Stimulated activated CD4-positive, alpha-beta T cell treated with anti-CD3 and anti-CD28 coated beads, Interleukin-1b, Interleukin-23, amount 100 ng/mL, for 24 hours (primary cell): ENCODE data around the gene FTCDNL1.

Experiments
- DNase-seq, 4 experiments: peaks; one replicate each; pipeline ENCODE4 v3.0.0-alpha.2; 2020; ENCODE audit warnings: low read depth in 4 of 4, low spot score in 1 of 4

Gene FTCDNL1

GRCh38 chr2:199842631-199843395, 8.2 kb downstream of the FTCDNL1 start:
- no peak for DNase-seq

DNA sequence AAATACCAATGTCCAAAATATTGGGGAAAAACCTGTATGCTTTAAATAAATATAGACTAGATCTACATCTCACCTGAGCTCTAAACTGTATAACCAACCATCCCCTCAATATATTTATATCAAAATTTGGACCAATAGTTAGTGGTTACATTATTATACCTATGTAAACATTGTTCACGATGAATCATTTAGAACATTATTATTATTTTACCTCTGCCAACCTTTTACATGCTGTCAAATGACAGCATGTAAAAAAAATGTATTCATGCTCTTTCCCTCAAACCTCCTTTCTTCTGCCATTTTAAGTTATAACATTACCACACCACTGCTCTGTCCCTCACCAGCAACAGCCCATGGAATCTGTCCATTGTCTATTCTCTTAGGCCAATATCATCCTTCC, 9.6 kb downstream of the FTCDNL1 start:
- DNase-seq = no peak

DNA sequence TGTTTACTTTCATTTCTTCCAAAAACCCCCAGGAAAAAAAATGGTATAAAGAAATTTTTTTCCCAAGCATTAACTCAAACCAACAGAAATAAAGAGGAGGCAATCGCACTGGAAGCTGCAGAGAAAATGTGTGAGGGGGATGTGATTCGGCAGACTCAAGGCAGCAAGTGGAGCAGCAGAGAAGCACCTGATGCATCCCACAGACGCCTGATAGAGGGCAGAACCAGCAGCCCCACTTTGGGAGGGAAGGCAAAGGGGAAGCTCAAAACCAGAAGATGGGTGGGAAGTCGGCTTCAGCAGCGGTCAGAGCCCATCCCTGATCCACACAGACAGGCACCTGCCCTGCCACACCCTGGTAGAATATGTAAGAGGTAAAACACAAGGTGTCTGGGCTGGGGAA, 12.6 kb downstream of the FTCDNL1 start:
- DNase-seq = no peak

- DNase-seq = no peak
These were observed 14.0 kb downstream of the FTCDNL1 start for GRCh38 chr2:199836943-199837342.

GRCh38 chr2:199833525-199833924, 17.5 kb downstream of the FTCDNL1 start:
- no peak for DNase-seq

DNA sequence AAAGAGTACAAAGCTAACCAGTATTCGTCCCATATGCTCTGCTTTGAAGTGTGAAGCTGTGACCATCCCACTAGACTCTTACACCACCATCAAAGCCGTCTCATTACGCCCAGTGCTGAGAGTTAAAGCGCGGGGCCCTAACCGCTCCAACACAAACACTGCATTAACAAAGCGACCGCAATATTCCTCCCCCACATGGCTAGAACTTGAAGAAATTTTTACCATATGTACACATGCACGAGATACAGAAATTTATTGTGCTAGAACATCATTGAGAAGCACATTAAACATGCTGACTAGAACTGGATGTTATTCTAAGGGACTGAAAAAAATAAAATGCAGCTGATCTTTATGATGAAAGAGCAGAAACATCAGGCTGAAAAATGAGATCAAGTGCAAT, 20.5 kb downstream of the FTCDNL1 start:
- DNase-seq = no peak

DNA sequence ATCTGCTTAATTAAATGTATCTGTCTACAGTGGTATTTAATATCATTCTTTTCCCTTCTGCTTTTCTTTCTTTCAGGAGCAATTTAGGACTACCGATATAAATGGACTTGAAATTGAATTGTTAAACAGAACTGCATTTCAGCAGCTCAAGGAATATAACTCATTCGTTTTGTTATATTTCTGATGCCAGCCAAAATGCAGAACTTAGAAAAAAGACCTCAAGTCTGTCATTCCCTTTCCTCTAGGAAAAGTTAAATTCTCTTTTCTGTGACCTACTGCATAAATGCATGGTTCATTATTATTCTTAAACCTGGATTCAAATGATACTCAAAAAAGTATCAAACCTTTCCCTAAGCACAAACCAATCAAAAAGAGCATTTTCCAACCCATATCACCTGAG, 21.4 kb downstream of the FTCDNL1 start:
- DNase-seq = no peak

GRCh38 chr2:199819746-199820145, 31.2 kb downstream of the FTCDNL1 start:
- no peak for DNase-seq

- no peak for DNase-seq
These were observed 32.2 kb downstream of the FTCDNL1 start for GRCh38 chr2:199818754-199819153.

DNA sequence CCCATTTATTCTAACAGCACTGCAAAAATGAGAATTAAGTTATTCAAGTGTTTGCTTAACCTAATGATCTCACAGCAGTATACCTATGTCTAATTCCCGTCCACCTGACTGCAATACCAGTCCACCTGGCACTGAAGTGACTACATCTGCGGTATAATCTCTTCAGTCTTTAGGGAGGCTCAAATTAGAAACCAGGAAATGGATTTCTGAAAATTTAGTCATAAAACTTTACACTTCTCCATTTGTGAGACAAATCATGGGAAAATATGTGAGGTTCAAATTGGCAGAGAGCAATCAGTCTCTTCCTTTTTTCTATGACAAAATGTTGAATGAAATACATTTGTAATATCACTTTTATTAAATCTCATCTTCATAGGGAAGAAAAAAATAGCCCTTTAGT, 33.0 kb downstream of the FTCDNL1 start:
- no peak for DNase-seq

- DNase-seq = no peak
These were observed 36.2 kb downstream of the FTCDNL1 start for GRCh38 chr2:199814817-199815211.

DNA sequence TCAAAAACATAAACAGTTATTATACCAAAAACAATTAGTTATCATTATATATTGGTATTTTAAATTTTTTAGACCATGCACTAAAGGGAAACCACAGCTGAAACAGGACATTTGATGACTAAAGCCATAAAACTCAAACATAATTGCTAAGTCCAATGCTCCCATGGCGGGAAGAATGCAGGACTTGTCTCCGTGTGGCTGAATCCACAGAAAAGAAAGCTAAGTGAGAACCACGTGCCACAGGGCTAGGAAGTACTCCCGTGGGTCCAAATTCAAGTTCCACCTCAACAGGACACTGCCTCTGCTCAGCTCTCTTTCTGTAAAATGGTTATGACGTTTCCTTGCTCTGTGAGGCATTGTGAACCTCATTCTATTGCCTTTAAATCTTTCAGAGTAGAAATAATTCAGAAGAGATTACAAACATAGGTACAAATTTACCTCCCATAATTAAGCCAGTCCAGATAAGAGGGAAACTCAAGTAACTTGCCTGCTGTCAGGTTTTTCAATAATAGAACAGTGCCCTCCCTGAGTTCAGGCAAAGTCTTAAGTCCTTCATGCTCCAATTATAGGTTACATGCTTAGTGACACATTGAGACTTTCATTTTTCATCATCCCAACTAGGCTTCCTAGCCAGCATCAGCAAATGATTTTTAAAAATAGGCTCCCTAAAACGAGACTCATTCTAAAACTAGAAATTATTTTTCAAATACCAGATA, 36.7 kb downstream of the FTCDNL1 start:
- DNase-seq = no peak

DNA sequence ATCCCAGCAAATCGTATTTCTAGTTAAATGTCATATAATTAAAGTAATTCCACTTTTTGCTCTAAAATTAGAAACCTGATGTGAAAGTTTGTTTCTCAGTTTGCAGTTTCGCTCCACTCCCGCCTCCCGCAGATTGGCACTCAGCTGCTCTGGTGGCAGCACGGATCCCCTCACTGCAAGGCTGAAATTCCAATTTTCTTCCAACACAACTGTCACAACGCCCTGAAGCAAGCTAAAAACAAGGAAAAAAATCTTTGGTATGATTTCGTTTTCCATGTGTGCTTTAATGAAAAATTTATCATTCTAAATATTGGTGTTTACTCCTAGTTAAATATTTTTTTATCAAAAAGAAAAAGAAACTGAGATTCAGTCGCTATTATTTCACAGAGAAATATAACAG, 38.5 kb downstream of the FTCDNL1 start:
- no peak for DNase-seq

GRCh38 chr2:199811346-199811745, 39.6 kb downstream of the FTCDNL1 start:
- DNase-seq = no peak

DNA sequence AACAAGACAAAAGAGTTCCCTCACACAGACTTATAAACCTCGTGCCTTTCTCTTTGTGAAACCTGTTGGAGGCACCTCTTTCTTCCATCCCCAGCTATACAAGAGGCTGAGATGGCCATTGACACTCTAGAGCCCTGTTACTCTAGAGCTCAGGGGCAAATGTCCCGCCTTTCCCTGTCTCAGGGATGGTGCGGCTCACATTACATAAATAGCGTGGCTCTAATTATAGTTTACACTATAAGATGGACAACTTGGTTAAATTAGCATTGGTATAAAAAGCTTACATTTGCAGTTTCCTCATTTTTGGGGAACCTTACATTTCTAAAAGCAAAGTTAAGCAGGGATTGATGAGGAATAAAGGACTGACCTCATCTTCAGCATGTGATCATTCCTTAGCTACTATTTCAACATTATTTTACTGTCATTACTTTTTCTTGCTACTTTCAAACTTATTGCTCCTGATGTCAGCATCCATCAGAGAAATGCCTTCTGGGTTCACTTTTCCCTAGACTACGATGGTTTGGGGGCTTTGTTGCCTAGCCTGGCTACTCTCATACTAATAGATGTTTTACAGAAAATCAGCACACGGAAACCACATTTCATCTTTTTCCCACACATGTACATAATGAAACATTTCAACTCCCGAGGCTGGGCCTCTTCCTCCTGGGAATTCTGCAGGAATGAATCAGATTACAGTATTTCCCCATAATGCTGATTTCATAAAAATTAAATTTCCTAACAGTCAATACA, 40.4 kb downstream of the FTCDNL1 start:
- no peak for DNase-seq

- DNase-seq = no peak
These were observed 43.0 kb downstream of the FTCDNL1 start for GRCh38 chr2:199807966-199808365.

DNA sequence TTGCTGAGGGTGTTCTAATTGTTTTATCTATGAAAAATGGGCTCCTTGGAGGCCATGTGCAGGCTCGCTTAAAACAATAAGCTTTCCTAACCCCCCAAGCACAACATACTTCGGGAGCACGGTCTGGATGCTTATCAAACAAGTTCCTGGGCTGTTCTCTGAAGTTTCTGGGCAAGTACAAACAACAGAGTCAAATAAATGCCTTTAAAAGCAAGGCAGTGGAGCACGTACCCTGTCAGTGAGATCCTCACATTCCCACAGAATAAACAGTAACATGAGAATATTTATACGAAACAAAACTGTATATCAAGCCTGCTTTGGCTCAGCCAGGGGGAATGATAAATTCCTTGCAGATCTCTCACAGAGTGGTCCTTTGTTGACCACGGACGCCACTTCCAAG, 44.8 kb downstream of the FTCDNL1 start:
- DNase-seq = no peak

- DNase-seq = no peak
These were observed 46.2 kb downstream of the FTCDNL1 start for GRCh38 chr2:199804831-199805230.

DNA sequence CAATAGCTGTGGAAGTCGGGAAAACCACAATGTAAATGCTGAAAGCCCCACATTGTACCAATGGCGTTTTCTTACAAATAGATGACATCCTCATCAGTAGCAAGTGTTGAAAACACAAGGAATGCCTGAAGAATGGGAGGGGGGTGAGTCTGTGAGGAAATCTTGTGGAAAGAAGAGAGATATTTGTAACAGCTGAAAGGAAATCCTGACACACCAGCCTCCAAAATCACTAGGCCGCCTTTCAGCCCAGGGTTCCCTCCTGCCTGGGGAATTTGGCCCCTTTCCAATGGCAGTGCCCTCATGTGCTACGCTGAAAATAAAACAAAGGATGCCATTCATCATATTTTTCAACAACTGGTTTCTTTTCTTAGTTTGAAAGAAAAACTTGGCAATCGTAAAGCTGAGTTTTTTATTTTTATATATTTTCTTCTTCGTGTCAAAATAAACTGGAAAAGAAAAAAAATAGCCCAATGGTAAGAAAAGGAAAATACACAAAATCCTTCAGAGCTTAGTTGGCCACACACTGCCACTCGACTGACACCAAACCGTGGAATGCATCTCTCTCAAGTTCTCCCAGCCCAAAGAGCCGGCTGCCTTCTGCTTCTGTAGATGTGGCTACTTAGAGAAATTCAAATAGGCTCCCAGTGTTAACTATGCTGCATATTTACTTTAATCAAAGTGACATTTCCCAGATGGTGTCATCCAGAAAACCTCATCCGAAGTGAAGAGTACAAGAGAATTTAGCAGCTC, 52.0 kb downstream of the FTCDNL1 start:
- DNase-seq = no peak

DNA sequence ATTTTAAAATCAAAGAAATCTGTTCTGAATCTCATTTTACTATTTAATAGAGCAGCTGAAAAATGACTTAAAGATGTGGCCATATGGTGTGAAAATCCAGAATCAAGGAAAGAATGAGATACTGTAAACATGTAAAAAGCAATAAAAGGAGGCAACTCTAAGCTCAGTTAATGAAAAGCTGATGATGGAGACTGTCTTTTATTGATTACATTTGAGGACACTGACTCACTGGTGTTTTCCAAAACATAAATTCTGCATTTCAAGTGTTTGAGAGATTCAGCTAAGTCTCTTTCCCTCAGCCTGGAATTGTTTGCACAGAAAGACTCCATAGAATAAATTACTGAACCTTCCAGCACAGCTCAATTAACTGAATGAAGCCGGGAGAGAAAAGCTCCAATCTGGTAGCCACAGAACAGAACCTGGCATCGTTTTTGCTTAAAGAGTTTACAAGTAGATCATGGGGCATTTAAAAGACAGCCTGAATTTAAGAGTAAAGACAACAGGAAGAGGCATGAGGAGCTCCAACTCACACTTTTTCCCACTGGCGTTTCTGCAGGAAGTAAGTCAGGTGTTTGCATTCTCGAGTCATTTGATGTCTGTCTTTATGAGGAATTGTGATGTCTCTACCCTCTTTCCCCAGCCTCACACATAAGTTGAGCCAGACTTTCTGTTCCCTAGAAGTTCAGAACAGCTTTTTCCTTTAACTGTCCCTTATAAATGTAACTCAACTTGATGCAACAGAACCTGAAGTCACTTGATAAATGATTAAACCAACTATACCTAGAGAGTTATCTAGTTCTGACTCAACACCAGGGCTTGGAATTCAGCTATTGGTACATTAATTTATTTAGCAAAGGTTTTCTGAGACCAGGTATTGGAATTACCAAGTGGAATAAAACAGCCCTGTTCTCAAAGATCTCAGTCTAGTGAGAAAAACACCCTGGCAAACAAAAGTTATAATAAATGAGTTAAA, 53.3 kb downstream of the FTCDNL1 start:
- no peak for DNase-seq
